Measurements from ENCODE around the gene ENTPD3.

The ENTPD3 gene

DNA sequence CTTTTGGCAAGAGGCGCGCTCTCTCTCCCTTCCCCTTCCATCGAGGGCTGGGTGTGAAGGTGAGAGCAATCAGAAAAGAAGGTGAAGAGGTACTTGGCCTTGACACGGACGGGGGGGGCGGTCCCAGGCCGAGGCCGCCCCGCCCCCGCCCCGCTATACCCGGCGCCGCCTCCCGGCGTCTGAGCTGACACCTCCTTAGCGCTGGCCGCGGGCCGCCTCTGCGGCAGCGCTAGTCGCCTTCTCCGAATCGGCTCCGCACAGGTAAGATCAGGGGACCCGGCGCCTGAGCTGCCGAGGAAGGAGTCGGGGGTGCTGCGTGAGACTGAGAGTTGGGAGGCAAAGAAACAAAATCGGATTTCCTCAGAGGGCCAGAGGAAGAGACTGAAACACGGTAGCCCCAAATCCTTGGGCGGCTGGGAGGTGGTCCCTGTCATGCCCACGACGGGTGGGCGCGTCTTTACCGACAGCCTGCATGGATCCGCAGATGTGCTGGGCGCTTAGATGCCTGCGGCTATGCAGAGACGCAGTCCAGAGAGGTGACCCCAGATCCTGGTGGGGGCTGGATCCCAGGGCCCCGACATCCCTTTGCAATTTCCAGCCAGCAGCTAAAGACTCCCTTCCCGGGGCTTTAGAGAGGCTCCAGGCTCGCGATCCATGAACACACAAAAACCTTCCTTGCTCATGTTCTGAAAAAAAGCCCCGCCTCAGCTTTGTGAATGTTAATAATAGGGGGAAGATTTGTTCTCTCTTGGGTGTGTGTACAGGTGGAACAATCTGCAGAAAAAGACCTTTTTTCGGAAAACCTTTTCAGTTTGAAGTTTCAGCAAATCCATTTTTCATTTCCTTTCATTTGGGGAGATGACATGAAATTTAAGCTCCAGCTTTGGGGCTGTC is at the start of gene ENTPD3:
Gene ENTPD3, plus strand, starts transcription at position 184 of the 894 bp plus-strand sequence. CDS start 874 bp downstream, outside the sequence.
- Histone ChIP-seq H3K36me3 (no peaks in the 10 kb centered on the region), H3K4me3 (no peak within 1 kb of the TSS), H3K27ac (no peak within 1 kb of the TSS), H3K9me3 (peaks cover 8% of the 10 kb centered on the region; the same call in 1 of the 2 replicates), H4K20me1 (no peaks in the 10 kb centered on the region), H3K27me3 (no peaks in the 10 kb centered on the region), H3K4me1 (no peaks in the 10 kb centered on the region), H3K4me2 (no peak within 1 kb of the TSS), H3K9ac (no peak within 1 kb of the TSS)
- no peak for TF ChIP-seq Cebpa-rat (IDR thresholded peaks at IDR 0.05)

DNA sequence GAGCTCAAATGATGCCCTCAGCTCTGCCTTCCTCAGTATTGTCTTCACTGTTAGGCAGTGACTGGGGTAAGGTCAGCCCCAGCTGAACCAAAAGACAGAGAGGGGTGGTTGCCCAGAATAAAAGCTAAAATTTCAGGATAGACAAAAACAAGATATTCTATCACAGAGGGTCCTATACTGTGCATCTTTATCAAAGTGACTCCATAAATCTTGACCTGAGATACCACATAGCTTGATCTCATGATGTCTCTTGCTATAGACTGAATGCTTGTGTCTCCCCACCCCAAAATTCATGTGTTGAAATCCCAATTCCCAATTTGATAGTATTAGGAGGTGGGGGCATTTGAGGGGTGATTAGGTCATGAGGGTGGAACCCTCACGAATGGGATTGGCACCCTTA is 47.1 kb upstream of the ENTPD3 start:
- no peaks in the 10 kb centered on the region for H3K4me1 ChIP-seq
- no peaks in the 10 kb centered on the region for H4K20me1 ChIP-seq
- TF ChIP-seq Cebpa-rat (IDR thresholded peaks at IDR 0.05): no peak
- no peak overlapping the region for H3K9ac ChIP-seq
- H3K4me2 ChIP-seq: no peak overlapping the region
- no peaks in the 10 kb centered on the region for H3K9me3 ChIP-seq
- H3K36me3 ChIP-seq: no peaks in the 10 kb centered on the region
- H3K27me3 ChIP-seq: no peaks in the 10 kb centered on the region
- H3K4me3 ChIP-seq: no peak overlapping the region
- no peak overlapping the region for H3K27ac ChIP-seq

DNA sequence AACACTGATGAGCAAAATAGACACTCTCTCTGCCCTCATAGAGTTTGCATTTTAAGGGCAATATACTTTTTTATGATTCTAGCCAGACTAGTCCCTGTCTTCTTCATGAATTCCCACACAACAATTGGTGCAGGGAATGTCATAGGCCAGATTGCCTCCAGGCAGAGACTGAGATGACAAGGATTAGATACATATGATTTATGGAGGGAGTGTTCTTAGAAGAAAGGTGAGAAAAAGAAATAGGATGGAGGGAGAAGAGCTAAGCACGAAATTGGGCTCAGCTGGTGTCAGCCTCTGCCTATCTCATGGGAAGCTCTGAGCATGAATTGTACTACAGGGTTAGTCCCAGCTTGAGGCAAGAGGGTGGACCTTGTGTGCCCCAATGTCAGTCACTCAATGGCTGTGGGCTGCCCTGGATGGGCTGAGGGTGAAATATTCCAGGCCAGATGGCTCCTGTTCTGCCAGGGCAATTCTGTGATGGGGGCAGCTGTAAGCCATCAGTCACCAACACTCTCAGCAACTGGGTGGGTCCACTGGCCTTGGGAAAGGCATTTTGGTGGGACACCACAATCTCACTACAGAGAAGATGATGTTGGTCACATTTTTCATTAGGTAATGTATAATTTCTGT is 46.3 kb upstream of the ENTPD3 start:
- TF ChIP-seq Cebpa-rat (IDR thresholded peaks at IDR 0.05): no peak
- Histone ChIP-seq H3K27me3 (no peaks in the 10 kb centered on the region), H4K20me1 (no peaks in the 10 kb centered on the region), H3K36me3 (no peaks in the 10 kb centered on the region), H3K4me1 (no peaks in the 10 kb centered on the region), H3K4me2 (no peak overlapping the region), H3K27ac (no peak overlapping the region), H3K9ac (no peak overlapping the region), H3K9me3 (no peaks in the 10 kb centered on the region), H3K4me3 (no peak overlapping the region)

GRCh38 chr3:40341671-40342070 is 45.3 kb upstream of the ENTPD3 start:
- H3K27ac ChIP-seq: no peak overlapping the region
- TF ChIP-seq Cebpa-rat (IDR thresholded peaks at IDR 0.05): no peak
- H3K9me3 ChIP-seq: no peaks in the 10 kb centered on the region
- H3K4me3 ChIP-seq: no peak overlapping the region
- H4K20me1 ChIP-seq: no peaks in the 10 kb centered on the region
- H3K4me1 ChIP-seq: no peaks in the 10 kb centered on the region
- H3K36me3 ChIP-seq: no peaks in the 10 kb centered on the region
- H3K4me2 ChIP-seq: no peak overlapping the region
- no peak overlapping the region for H3K9ac ChIP-seq
- no peaks in the 10 kb centered on the region for H3K27me3 ChIP-seq

GRCh38 chr3:40350529-40350928 is 36.5 kb upstream of the ENTPD3 start:
- no peak overlapping the region for H3K27ac ChIP-seq
- no peaks in the 10 kb centered on the region for H3K36me3 ChIP-seq
- H3K9ac ChIP-seq: no peak overlapping the region
- no peak overlapping the region for H3K4me3 ChIP-seq
- H3K27me3 ChIP-seq: no peaks in the 10 kb centered on the region
- no peaks in the 10 kb centered on the region for H4K20me1 ChIP-seq
- no peak overlapping the region for H3K4me2 ChIP-seq
- no peak for TF ChIP-seq Cebpa-rat (IDR thresholded peaks at IDR 0.05)
- peaks cover 16% of the 10 kb centered on the region for H3K9me3 ChIP-seq
- no peaks in the 10 kb centered on the region for H3K4me1 ChIP-seq

- TF ChIP-seq Cebpa-rat (IDR thresholded peaks at IDR 0.05): no peak
- Histone ChIP-seq H3K27me3 (no peaks in the 10 kb centered on the region), H3K9me3 (peaks cover 9% of the 10 kb centered on the region), H3K9ac (no peak overlapping the region), H3K4me2 (no peak overlapping the region), H4K20me1 (no peaks in the 10 kb centered on the region), H3K36me3 (no peaks in the 10 kb centered on the region), H3K4me3 (no peak overlapping the region), H3K4me1 (no peaks in the 10 kb centered on the region), H3K27ac (no peak overlapping the region)
Observed at GRCh38 chr3:40355410-40355809, 31.6 kb upstream of the ENTPD3 start.

- no peak for TF ChIP-seq Cebpa-rat (IDR thresholded peaks at IDR 0.05)
Observed at GRCh38 chr3:40358454-40358853, 28.5 kb upstream of the ENTPD3 start.

GRCh38 chr3:40363674-40364073 is 23.3 kb upstream of the ENTPD3 start:
- no peak overlapping the region for H3K27ac ChIP-seq
- no peaks in the 10 kb centered on the region for H3K27me3 ChIP-seq
- no peak overlapping the region for H3K4me3 ChIP-seq
- H3K9me3 ChIP-seq: no peaks in the 10 kb centered on the region; the same call in 1 of the 2 replicates
- no peaks in the 10 kb centered on the region for H3K4me1 ChIP-seq
- H4K20me1 ChIP-seq: no peaks in the 10 kb centered on the region
- no peaks in the 10 kb centered on the region for H3K36me3 ChIP-seq
- TF ChIP-seq Cebpa-rat (IDR thresholded peaks at IDR 0.05): no peak
- H3K4me2 ChIP-seq: no peak overlapping the region
- no peak overlapping the region for H3K9ac ChIP-seq

More at GRCh38 chr3:40358454-40358853, 28.5 kb upstream of the ENTPD3 start:
- H3K4me1 ChIP-seq: no peaks in the 10 kb centered on the region
- H3K4me3 ChIP-seq: no peak overlapping the region
- H3K9me3 ChIP-seq: no peaks in the 10 kb centered on the region; the same call in 1 of the 2 replicates
- H3K4me2 ChIP-seq: no peak overlapping the region
- no peak overlapping the region for H3K27ac ChIP-seq
- no peaks in the 10 kb centered on the region for H3K27me3 ChIP-seq
- no peaks in the 10 kb centered on the region for H4K20me1 ChIP-seq
- no peaks in the 10 kb centered on the region for H3K36me3 ChIP-seq
- H3K9ac ChIP-seq: no peak overlapping the region

GRCh38 chr3:40366203-40367162 is 20.5 kb upstream of the ENTPD3 start:
- TF ChIP-seq Cebpa-rat (IDR thresholded peaks at IDR 0.05): no peak
- no peak overlapping the region for H3K27ac ChIP-seq
- H3K36me3 ChIP-seq: no peaks in the 10 kb centered on the region
- no peaks in the 10 kb centered on the region for H3K27me3 ChIP-seq
- H3K9ac ChIP-seq: no peak overlapping the region
- H3K4me3 ChIP-seq: no peak overlapping the region
- H4K20me1 ChIP-seq: no peaks in the 10 kb centered on the region
- H3K4me1 ChIP-seq: no peaks in the 10 kb centered on the region
- H3K4me2 ChIP-seq: no peak overlapping the region
- H3K9me3 ChIP-seq: 0 out of 2 replicates have a peak, but pooled peaks cover 6% of the 10 kb centered on the region

Measured in BLaER1 (cell line).